Duodenal mucosa (tissue), 2 donors: Measurements from ENCODE around the gene DMRTA2.

ENCODE experiments used
- H3K27ac ChIP-seq: one replicate; pipeline ENCODE4 v1.7.0; 2013; ENCODE audit warnings: low read depth, low read length
- H3K27me3 ChIP-seq, 2 donors: one replicate each; pipeline ENCODE4 v1.7.0; 2013; ENCODE audit warnings: low read length in 2 of 2, control low read depth in 1 of 2; ENCODE audit not compliant: insufficient read depth in 2 of 2, control insufficient read depth in 1 of 2
- H3K36me3 ChIP-seq, 2 donors: one replicate each; pipeline ENCODE4 v1.7.0; 2013; ENCODE audit warnings: low read length in 2 of 2, control low read depth in 1 of 2; ENCODE audit not compliant: insufficient read depth in 2 of 2, control insufficient read depth in 1 of 2
- H3K4me1 ChIP-seq, 2 donors: one replicate each; pipeline ENCODE4 v1.7.0; 2013; ENCODE audit warnings: low read length in 2 of 2, control low read depth in 1 of 2; ENCODE audit not compliant: insufficient read depth in 2 of 2, control insufficient read depth in 1 of 2
- H3K4me3 ChIP-seq, 2 donors: one replicate each; pipeline ENCODE4 v1.7.0; 2013; ENCODE audit warnings: low read length in 2 of 2, low read depth in 1 of 2
- H3K9ac ChIP-seq, 2 donors: one replicate each; pipeline ENCODE4 v1.7.0; 2013; ENCODE audit warnings: low read length in 2 of 2, low read depth in 1 of 2
- H3K9me3 ChIP-seq, 2 donors: one replicate each; pipeline ENCODE4 v1.7.0; 2013; ENCODE audit warnings: low read length in 2 of 2, control low read depth in 1 of 2; ENCODE audit not compliant: control insufficient read depth in 1 of 2

Gene DMRTA2

DNA sequence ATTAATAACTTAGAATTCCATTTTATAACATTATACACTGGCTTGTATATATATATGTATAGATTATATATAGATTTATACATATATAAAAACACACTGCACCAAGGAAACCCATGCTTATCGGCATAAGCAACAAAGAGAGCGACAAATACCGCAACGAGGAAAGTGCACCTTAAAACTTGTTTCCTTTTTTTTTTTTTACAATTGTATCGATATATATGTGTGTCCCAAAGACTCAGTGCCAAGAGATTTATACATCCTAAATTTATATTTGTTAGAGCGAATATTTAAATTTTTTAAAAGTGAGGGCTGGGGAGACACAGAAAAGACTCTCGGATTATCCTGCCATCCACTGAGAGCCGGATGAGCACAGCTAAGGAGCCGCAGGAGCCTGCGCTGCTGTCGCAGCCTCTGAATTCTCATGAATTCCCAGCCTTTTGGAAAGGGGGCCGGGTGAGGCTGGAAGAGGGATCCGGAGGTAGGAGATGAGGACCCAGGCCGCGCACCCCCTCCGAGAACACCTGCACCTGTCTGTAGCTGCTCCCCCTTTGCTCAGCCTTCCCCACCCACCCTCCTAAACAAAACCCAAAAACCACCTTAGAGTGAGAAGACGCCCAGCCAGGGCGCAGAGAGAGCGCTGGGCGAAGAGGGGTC is 5.2 kb downstream of the DMRTA2 start:
- Histone ChIP-seq H3K9me3 (no peaks in the 10 kb centered on the region), H3K9ac (no peak overlapping the region), H3K27ac (no peak overlapping the region), H3K36me3 (no peaks in the 10 kb centered on the region), H3K4me1 (peaks cover 0 to 8% of the 10 kb centered on the region in 2 donors), H3K27me3 (peaks cover 87 to 90% of the 10 kb centered on the region in 2 donors), H3K4me3 (peak overlapping the region; percentile 36 to 40)

- Histone ChIP-seq H3K36me3 (no peaks in the 10 kb centered on the region), H3K9me3 (no peaks in the 10 kb centered on the region), H3K4me1 (peaks cover 0 to 8% of the 10 kb centered on the region in 2 donors), H3K27me3 (peaks cover 84 to 87% of the 10 kb centered on the region in 2 donors), H3K27ac (no peak overlapping the region), H3K9ac (no peak overlapping the region), H3K4me3 (no peak overlapping the region)
Observed at GRCh38 chr1:50417507-50417906, 5.7 kb downstream of the DMRTA2 start.

GRCh38 chr1:50416553-50417453 is 6.4 kb downstream of the DMRTA2 start:
- H3K27me3 ChIP-seq: peaks cover 77 to 83% of the 10 kb centered on the region in 2 donors
- H3K36me3 ChIP-seq: no peaks in the 10 kb centered on the region
- H3K27ac ChIP-seq: no peak overlapping the region
- peaks cover 0 to 8% of the 10 kb centered on the region in 2 donors for H3K4me1 ChIP-seq
- no peak overlapping the region for H3K9ac ChIP-seq
- no peak overlapping the region for H3K4me3 ChIP-seq
- H3K9me3 ChIP-seq: no peaks in the 10 kb centered on the region

- Histone ChIP-seq H3K27ac (no peak overlapping the region), H3K9me3 (no peaks in the 10 kb centered on the region), H3K9ac (no peak overlapping the region), H3K36me3 (no peaks in the 10 kb centered on the region), H3K4me3 (no peak overlapping the region), H3K27me3 (peaks cover 71 to 78% of the 10 kb centered on the region in 2 donors), H3K4me1 (peaks cover 0 to 8% of the 10 kb centered on the region in 2 donors)
Observed at GRCh38 chr1:50416150-50416527, 7.1 kb downstream of the DMRTA2 start.

DNA sequence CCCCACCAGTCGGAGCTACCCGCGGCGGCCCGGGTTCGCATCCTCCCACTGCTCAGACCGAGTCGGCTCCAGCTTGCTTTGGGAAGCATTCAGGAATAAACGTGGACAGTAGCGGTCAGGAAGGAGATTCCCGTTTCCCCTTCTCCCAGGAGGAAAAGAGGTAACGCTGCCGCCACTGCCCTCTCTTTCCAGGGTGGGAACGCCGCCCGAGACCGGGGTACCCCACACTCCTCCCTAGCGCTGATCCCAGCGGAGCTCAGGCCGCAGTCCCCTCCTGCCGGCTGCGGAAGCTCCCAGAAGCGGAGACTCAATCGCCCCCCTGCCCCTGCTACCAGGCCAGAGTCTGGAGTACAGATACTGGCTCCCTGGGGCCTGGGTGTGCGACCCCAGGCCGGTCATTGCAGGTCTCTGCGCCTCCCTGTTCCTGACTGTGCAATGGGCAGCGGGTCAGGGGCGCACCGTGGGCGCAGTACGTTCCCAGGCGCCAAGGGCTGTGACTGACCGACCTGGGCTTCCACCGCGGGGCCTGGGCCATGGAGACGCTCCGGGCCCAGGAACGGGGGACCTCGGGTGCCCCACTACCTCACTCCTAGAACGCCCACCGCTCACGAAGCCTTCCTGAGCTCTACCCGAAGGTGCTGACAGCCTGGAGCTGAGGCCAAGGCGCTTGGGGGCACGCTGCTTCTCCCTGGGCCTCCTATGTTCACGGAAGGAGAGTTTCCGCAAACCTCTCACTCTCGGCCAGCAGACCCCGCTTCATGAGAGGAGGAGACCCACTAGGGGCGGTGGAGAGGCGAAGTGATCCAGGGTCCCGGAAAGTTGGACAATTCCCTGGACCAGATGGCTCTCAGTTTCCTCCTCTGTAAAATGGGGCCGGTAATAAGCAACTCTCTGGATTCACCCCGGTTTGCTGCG is 7.8 kb downstream of the DMRTA2 start:
- Histone ChIP-seq H3K4me1 (peaks cover 0 to 8% of the 10 kb centered on the region in 2 donors), H3K36me3 (no peaks in the 10 kb centered on the region), H3K27me3 (peaks cover 65 to 71% of the 10 kb centered on the region in 2 donors), H3K4me3 (no peak overlapping the region), H3K9ac (no peak overlapping the region), H3K9me3 (no peaks in the 10 kb centered on the region), H3K27ac (no peak overlapping the region)

DNA sequence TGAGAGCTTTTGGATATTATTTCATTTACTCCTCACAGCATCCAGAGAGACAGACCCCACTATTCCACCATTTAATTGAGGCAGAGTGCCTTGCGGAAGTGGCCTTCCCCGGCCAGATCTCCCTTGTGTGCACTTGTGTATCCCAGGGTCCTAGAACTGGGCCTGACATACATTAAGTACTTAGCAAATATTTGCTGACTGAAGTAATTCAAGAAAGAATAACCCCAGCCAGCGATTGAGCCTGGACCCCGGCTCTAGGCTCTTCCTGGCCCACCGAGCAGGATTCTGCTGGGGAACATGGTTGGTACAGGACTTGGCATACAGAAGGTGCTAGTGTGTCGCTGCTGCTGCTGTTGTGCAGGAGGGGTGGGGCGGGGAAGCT is 8.4 kb downstream of the DMRTA2 start:
- Histone ChIP-seq H3K27ac (no peak overlapping the region), H3K4me1 (peaks cover 0 to 8% of the 10 kb centered on the region in 2 donors), H3K9me3 (no peaks in the 10 kb centered on the region), H3K4me3 (no peak overlapping the region), H3K27me3 (peaks cover 58 to 65% of the 10 kb centered on the region in 2 donors), H3K9ac (no peak overlapping the region), H3K36me3 (no peaks in the 10 kb centered on the region)

DNA sequence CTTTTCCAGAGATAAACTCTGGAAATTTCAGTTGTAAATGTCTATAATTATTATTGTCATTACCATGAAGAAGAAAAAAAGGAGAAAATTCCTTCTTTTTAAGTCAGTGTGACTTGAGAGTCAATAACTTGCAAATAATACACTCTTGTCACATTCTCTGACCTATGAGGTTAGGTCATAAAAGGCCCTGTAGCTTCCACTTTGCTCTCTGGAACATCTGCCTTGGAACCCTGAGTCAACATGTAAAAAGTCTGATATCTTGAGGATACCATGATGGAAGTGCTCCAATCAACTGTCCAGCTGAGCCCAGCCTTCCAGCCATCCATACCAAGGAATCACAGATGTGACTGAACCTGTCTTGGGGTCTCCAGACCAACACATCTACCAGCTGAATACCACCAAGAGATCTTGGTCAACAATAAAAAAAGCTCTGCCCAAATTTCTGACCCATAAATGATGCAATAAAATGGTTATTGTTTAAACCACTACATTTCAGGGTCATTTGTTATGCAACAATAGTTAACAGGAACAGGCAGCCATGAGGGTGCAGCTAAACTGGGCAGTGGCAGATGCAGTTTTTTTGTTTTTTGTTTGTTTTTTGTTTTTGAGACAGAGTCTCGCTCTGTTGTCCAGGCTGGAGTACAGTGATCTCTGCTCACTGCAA is 10.3 kb downstream of the DMRTA2 start:
- Histone ChIP-seq H3K27me3 (peaks cover 44 to 50% of the 10 kb centered on the region in 2 donors), H3K27ac (no peak overlapping the region), H3K9ac (no peak overlapping the region), H3K4me1 (no peaks in the 10 kb centered on the region), H3K9me3 (no peaks in the 10 kb centered on the region), H3K4me3 (no peak overlapping the region), H3K36me3 (no peaks in the 10 kb centered on the region)

GRCh38 chr1:50405814-50406213 is 17.4 kb downstream of the DMRTA2 start:
- Histone ChIP-seq H3K9ac (no peak overlapping the region), H3K4me1 (no peaks in the 10 kb centered on the region), H3K27me3 (no peaks in the 10 kb centered on the region), H3K9me3 (no peaks in the 10 kb centered on the region), H3K36me3 (no peaks in the 10 kb centered on the region), H3K4me3 (no peak overlapping the region), H3K27ac (no peak overlapping the region)

DNA sequence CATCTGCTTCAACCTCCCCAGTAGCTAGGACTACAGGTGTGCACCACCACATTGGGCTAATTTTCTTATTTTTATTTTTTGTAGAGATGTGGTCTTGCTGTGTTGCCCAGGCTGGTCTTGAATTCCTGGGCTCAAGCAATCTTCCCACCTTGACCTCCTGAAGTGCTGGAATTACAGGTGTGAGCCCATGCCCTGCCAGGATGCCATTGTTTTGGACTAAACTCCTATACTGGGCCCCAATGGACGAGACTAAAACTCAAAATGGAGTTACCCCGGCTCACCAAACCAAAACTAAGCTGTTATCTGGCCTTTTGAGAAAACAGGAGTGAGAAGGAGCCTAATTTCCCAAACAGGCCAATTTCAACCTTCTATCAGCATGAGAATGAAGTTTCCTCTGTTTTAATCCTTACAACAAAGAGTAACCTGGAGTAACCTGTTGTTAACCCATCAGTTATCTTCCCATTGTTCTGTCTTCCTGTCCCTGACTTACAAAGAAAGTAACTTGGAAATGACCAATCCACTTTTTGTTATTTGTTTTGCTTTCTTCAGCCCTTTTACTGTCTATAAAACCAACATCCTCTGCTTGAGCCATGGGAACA is 29.6 kb downstream of the DMRTA2 start:
- no peaks in the 10 kb centered on the region for H3K4me1 ChIP-seq
- H3K9me3 ChIP-seq: peaks cover 0 to 6% of the 10 kb centered on the region in 2 donors
- no peak overlapping the region for H3K27ac ChIP-seq
- H3K4me3 ChIP-seq: no peak overlapping the region
- H3K36me3 ChIP-seq: no peaks in the 10 kb centered on the region
- no peaks in the 10 kb centered on the region for H3K27me3 ChIP-seq
- H3K9ac ChIP-seq: no peak overlapping the region
